Activated effector memory CD4-positive, alpha-beta T cell treated with Interleukin-2 at 50 U/mL for 16 hours (primary cell): ENCODE results near the gene CDK5RAP2.

ENCODE experiments used
- DNase-seq: peaks from one replicate; pipeline ENCODE4 v3.0.0-alpha.2; 2020

Gene CDK5RAP2

DNA sequence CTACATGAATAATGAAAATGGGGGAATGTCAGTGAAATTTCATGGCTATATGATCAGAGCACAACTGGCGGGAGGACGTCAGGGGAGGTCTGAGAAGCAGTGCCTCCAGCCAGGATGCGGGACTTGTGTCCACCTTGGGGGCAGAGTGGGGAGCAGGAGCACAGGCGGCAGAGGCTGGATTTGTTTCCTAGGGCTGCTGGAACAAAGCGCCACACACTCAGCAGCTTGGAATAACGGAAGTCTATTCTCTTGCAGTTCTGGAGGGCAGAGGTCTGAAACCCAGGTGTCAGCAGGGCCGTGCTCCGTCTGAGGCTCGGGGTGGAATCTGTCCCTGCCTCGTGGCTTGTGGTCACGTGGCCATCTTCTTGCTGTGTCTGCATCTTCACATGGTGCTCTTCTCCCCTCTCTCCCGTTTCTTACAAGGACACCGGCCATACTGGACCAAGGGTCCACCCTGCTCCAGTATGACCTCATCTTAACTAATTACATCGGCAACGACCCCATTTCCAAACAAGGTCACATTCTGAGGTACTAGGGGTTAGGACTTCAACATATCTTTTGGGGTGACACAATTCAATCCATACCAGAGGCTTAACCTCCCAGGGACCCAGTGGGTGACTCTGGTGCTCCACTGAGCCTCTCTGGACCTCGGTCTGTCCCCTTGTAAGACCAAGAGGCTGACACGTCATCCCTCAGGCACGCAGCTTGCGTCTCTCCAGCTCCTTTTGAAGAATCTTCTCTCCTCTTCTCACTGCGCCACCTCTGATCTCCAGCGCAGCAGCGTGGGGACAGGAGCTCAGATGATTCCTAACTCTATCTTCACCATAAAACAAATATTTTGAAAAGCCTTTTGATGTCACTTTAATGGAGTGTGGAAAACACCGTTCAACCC is 202.5 kb downstream of the CDK5RAP2 start:
- DNase-seq = no peak

DNA sequence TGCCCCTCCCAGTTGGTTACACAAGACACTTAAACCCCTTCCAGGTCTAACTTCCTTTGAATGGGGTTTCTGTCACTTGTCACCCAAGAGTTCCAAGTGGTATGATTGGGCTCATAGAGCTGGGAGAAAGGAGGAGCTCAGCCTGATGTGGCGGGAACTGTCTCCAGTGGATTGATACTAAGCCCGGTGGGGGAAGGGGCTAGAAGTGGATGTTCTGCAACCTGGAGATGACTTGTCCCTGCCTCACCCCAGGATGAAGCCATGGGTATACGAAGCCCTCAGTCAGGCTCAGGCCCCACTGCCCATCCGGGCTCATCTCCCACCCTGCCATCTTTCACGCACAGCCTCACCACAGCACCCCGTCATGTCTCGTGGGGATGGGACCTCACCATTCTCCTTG is 203.9 kb downstream of the CDK5RAP2 start:
- DNase-seq = no peak

DNA sequence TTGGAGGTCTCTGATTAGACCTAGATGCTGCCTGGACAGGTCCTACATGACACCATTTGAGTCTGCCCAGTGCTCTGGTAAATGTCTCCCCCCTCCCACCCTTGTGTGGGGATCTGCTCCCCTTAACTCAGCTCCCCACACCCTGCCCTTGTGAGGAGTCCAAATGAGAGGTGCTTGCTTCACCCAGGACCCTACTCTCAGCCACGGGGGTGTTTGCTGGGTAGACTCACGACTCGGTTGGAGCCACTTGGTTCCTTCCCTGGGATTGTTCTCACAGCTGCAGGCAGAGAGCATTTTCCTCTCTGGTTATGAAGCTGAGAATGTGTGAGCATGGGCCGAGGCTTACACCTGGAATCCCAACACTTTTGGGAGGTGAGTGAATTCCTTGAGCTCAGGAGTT is 204.7 kb downstream of the CDK5RAP2 start:
- no peak for DNase-seq

DNA sequence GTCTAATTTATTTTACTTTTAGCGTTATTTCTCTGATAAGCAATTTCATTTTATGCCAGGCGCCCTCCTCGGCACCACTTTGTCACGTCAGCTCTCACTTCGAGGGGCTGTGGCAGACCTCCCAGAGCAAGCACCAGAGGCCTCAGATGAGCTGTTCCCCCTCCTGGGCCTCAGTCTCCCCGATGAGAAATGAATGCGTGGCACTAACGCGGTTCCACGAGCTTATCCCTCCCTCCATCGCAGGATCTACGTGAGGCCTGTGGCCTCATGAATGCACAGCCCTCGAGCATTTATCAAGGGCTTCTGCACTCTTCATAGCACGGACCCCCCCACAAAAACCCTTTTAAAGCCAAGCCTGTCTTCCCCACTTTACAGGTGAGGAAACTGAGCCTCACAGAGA is 205.2 kb downstream of the CDK5RAP2 start:
- no peak for DNase-seq

DNA sequence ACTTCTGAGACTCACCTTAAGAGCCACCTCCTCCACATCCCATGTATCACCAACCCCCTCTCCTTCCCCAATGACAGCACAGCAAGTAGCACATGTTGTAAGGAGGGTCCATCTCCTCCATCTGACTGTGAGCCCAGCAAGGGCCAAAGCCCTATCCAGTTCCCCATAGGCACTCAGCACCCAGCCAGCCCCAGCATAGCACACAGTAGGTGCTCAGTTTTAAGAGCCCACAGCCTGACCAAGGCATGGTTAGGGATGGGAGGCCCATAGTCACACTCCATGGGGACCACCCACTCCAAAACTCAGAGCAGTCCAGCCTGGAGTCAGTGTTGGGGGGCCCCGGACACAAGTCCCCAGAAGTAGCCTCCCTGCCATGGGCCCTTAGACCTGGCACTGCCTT is 205.7 kb downstream of the CDK5RAP2 start:
- DNase-seq = no peak

DNA sequence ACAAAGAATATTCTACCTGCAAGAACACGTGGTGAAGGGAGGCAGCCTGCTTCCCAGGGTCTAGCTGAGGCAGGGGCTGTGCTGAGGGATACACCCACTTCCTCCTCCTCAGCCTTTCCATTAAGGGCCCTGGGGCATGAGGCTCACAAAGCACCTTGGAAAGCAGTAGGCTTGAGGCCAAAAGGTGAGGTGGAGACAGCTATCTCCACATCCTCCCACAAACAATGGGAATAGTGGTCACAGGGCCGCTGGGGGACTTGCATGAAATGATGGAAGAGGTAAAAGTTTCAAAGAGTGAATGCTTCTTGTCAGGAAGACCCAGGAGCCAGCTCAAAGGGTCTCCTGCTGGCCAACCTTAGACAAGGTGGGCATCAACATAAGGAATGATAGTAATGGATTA is 207.9 kb downstream of the CDK5RAP2 start:
- no peak for DNase-seq

DNA sequence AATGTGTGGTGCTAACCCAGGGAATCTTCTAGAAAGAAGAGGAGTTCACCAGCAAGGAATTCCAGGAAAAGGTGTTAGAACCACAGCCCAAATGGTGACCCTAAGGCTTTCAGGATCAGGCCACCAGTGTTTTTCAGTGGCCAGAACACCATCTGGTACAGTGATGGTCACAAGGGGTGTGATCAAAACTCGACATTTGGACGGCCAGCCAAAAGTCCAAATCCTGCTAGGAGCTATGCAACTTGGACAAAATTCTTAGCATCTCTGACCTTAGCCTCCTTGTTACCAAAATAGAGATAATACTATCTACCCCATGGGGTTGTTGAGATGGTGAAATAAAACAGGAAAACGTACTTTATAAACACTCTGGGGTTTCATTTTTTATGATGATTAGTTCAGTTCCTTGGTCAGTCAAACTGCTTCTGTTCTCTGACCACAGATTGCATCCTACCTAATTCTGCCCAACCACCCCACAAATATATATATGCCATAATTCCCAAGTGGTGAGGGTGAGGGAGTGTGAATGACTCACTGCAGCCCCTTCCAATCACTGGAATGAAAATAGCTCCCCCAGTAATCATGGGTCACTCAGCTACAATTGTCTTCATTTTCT is 210.3 kb downstream of the CDK5RAP2 start:
- DNase-seq = no peak

DNA sequence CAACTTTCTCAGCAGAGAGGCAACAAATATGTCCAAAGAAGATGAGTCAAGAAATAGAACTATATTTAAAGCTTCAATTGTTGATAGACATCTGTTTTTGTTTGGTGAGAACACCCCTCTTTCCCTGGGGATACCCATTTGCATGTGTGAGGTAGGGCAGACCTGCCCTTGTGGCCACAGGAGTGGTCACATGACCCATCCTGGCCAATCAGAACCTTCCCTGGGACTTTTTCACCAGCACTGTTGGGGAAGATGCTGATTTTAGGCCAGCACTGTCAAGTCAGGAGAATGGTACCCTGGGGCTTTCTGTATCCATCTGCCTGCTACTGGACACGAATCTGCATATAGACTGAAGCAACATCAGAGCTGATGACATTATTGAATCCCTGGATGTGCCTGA is 211.2 kb downstream of the CDK5RAP2 start:
- DNase-seq = no peak

DNA sequence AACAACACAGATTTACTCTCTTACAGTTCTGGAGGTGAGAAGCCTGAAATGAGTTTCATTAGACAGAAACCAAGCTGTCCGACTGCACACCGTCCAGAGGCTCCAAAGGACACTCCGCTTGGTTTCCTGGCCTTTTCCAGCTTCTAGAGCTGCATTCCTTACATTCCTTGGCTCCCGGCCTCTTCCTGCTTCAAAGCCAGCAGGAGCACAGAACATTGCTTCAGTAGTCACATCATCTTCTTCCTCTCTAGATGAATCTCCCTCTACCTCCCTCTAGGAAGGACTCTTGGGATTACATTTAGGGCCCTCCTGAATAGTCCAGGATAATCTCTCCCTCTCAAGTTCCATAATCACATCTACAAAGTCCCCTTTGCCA is 213.3 kb downstream of the CDK5RAP2 start:
- no peak for DNase-seq

DNA sequence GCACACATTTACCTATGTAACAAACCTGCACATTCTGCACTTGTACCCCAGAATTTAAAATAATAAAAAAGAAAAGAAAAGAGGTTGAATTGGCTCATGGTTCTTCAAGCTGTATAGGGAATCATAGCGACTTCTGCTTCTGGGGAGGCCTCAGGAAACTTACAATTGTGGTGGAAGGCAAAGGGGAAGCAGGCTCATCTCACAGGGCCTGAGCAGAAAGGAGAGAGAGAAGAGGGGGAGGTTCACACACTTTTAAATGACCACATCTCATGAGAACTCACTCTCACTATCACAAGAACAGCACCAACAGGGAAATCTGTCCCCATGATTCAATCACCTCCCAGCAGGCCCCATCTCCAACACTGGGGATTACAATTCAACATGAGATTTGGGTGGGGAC is 214.6 kb downstream of the CDK5RAP2 start:
- DNase-seq = no peak

DNA sequence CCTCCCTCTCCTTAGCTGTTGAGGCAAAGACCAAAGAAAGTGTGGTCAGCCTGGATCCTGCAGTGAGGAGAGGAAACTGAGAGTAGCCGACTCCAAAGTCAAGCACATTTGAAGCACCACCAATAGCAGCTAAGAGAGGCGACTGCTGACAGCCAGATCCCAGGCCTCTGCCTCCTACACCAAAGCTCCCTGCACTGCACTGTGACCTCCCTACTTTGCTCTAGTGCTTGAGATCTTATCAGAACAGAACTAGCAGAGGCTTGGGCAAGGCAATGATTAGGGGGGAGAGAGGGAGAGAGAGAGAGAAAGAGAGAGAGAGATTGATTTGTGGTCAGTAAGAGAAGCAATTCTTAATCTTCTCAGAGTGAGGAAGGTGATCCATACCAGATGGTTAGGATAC is 216.3 kb downstream of the CDK5RAP2 start:
- no peak for DNase-seq

DNA sequence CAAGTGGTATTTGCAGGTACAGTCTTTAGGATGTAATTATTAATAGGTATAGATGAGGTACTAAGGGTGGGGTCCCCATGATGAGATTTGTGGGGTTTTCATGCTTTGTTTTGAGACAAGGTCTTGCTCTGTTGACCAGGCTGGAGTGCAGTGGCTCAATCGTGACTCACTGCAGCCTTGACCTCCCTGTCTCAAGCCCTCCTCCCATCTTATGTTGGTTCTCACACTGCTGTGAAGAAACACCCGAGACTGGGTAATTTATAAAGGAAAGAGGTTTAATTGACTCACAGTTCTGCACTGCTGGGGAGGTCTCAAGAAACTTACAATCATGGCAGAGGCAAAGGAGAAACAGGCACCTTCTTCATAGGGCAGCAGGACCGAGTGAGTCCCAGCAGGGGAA is 217.5 kb downstream of the CDK5RAP2 start:
- no peak for DNase-seq

DNA sequence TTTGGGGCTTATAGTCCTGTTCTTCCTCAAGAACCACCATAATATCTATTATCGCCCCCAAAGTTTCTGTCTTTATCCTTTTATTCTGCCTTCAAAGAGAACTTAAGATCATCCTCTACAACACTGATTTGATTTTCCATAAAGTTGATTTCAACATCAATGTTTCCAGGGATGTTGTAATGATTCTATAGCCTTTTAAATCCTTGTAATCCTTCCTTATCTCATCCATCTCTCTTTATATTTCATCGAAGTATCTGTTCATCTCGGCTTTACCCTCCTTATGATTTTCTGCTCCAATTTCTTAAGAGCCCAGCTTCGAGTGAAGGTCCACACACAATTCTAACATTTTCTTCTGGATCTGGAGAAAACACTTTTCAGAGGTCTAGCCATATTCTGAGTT is 218.4 kb downstream of the CDK5RAP2 start:
- DNase-seq = no peak

DNA sequence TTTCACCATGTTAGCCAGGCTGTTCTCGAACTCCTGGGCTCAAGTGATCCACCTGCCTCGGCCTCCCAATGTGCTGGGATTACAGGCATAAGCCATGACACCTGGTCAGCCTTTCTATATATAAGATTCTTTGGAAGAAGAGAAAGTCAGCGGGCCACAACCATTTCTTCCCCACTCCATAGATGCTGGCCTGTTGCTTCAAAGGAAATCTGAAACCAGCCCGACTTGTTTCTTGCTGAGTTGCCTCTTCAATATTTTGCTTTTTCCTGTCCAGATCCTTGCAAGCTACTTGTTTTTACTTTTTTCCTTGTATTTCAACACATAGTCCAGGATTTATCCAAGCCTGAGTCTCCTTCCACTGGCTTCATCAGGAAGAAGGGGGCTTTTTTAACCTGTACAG is 219.5 kb downstream of the CDK5RAP2 start:
- no peak for DNase-seq

DNA sequence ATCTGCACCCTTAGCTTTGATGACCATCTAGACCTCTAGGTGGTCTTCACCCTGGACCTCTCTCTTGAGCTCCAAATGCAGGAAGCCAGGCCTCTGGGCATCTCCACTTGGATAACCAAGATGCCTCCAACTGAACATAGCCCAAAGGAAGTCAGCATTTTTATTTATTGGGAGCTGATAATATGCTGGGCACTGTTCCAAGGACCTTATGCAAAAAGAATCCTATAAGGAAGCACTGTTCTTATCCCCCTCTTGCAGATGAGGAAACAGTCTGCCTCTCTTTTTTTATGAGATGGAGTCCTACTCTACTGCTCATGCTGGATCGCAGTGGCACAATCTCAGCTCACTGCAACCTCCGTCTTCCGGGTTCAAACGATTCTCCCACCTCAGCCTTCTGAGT is 219.9 kb downstream of the CDK5RAP2 start:
- DNase-seq = no peak

DNA sequence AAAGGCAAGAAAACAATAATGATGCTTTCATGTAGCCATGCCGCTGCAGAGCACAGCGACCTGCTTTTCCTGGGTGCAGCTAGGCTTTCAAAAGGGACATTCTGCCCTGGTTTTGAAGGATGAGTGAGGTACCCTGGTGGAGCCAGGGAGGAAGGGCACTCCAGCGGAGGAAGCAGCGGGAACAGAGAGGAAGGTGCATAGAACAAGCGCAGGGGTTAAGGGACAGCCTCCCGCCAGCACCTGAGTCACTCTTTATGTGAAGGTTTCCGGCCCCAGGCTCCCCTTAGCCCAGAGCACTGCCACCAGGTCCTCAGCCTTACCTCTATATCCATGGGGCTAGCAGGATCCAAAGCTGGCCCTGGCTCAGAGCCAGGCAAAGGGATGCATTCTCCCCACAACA is 221.1 kb downstream of the CDK5RAP2 start:
- DNase-seq = no peak

DNA sequence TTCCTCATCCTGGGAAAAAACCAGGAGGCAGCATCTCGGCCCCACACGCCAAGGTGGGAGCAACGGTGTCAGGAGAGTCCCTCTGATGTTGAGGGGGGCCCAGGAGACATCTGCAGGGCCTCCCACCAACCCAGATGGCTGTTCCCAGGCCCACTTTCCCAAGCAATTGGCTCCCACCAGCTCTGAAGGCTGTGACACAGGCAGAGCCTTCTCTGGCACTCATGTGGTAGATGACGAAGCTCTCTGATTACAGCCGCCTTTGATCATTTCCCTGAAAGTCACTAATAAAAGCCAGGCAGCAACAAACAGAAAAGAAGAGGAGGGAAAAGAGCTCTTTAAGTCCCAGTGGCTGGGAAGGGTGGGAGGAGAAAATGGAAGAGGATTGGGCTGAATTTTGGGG is 226.5 kb downstream of the CDK5RAP2 start:
- no peak for DNase-seq

DNA sequence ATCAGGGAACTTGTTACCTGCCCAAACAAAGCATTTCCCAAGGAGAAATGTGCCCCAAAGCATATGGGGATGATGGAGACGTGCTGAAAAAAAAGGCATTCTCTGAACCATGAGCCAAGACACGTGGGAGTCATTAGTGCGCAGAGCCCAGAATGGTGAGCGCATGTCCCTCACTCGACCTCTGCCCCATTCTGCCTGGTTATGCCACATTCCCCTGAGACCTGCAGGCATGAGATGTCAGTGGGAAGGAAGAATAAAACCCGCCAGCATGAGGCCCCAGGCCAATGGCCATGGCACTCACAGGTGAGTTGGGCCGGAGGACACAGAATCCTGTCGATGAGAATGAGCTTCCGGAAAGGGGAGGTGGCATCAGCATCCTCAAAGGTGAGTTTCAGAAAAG is 228.9 kb downstream of the CDK5RAP2 start:
- no peak for DNase-seq

DNA sequence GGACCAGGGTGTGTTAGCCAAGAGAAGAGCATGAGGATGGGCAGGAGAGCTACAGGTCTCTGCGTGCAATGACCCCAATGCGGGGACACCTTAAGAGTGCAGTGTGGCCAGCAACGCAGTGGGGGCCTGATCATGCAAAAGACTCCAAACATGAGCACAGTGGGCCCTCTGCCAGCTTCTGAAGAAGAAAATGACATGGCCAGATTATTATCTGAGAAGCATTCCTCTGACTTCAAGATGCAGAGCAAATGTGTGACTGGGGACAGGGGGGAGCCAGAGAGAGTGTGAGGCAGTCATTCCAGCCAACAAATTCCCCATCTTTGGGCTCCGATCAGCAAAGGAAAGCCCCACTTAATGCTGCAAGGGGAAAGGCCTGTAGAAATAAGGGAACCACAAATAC is 229.4 kb downstream of the CDK5RAP2 start:
- DNase-seq = no peak

DNA sequence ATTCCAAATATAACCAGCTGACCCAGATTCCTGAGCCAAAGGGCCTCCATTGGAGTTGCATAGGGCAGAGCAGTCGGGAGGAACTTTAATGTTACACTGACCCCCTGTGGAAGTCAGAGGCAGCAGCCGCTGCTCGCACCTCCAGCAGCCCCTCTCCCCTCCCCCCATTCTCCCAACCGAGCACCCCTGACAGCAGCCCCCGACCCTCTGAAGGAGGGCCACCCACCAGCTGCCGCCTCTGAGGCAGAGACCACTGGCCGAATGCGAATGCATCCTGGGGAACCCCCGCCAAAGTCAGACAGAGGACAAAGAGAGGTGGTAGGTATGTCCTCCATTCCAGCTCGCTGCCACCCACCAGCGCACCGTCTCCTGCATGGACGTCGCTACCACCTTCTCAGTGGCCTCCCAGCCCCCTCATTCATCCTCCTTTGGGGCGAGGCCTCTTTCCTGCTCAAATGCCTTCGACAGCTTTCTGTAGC is 231.0 kb downstream of the CDK5RAP2 start:
- DNase-seq = no peak

DNA sequence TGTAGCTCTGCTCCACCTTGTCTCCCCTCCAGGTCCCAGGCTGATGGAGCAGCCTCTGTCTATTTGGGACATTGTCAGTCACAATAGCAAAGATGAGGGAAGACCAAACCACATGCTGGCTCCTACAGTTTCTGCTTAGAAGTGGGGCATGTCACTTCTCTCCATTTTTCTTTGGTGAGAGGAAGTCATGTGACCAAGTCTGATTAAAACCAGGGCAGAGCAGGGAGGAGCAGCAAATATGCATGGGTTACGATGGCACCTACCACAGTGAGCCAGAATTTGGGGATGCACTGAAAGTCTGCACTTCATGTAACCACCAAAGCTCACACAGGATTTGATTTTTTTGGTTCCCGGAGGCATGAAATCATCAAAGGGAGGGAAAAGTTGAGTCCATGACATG is 234.6 kb downstream of the CDK5RAP2 start:
- no peak for DNase-seq

DNA sequence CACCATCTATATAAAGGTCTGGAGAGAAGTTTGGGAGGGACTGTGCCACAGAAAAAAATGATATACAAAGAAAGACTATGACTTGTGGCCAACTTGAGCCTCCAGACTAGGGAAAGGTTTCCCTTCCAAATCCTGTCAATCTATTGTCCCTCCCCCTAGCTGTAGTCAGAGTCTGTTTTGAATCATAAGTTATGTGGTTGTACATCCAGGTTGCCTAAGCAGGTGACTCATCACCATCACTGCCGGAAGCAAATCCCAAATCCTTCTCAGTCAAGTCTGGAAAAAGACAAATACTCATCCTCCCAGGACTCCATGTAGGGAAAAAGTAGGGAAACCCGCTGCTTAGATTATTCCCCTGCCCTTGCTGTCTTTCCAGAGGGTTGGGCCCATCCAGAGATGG is 235.7 kb downstream of the CDK5RAP2 start:
- DNase-seq = no peak

DNA sequence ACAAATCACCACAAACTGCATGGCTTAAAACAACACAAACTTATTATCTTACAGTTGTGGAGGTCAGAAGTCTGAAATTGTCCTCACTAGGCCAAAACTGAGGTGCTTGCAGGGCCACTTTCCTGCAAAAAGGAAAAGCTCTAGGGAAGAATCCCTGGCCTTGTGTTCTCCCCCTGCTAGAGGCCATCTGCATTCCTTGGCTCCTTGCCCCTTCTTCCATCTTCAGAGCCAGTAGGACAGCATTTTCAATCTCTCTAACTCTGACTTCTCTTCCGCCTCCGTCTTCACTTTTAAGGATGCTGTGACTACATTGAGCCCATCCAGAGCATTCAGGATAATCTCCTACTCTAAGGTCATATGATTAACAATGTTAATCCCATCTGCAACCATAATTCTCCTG is 236.6 kb downstream of the CDK5RAP2 start:
- DNase-seq = no peak
